Measurements from ENCODE around the gene ZNF524.

- TF ChIP-seq CTCF (IDR thresholded peaks at IDR 0.05) (no peak), POLR2A (IDR thresholded peaks at IDR 0.05) (no peak)
These were observed 18.3 kb upstream of the ZNF524 start for GRCh38 chr19:55581823-55582223.
